HG02870 (cell line): ENCODE measurements around the gene WLS.

Source experiments
- ATAC-seq: cut with Tn5 transposase; IDR thresholded peaks from one replicate; pipeline ENCODE4 v1.9.1; 2021; ENCODE audit warnings: mild to moderate bottlenecking, moderate library complexity; ENCODE audit not compliant: unreplicated experiment

Gene WLS

DNA sequence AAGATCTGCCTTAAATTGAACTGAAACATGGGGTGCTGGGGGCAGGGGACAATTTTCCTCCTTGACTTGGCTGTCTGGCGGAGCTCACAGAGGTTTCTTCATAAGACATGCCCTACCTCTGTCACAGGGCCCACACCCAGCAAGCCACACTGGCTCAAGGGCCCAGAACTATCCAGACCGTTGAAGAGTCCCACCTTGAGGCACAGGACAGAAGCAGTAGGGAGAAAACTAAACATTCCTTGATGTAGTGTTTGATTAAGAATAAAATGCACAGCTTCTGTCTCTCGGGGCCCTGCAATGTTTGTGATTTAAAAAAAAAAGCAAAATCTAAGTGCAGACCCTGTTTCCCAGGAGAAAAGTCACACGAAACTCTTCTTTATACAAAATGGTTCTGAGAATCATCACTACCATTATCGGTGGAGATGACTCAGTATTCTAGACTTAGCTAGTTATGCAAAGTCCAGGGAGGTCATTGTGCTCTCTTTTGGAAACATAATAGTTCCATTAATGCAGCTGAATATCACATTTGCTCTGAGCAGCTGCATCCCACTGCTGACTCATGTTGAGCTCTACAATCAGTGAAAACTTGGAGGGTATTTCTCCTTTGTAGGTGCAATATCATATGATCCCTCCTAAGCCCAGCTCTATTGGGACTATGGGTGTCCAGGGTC lies 128.3 kb downstream of the WLS start:
- ATAC-seq, result no peak

DNA sequence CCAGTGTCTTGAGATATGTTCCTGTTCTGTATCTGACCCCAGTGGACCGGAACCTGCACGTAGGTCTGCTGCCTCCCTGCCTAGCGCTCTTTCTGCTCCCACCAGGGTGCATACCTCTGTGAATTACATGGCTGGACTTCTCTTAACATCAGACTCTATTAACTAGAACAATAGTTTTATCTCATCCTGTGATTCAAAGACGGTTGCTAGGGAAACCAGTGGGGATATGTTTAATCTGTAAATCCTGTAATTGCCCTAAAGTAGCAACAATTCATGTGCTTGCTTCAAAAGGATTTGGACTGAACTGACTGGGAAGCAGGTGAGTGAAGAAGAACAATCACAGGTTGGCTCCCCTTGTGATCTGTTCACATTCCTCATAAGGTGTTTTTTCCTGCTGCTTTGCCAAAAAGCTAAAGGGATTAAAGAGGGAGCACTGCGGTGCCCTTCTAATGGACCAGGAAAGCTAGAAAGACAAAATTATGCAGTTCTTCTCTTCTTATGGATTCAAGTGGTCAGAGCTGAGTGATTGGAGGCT lies 129.2 kb downstream of the WLS start:
- ATAC-seq, result no peak

- ATAC-seq, result no peak
Observed at GRCh38 chr1:68101829-68102228, 130.5 kb downstream of the WLS start.

GRCh38 chr1:68100571-68100970 lies 131.8 kb downstream of the WLS start:
- ATAC-seq, result no peak

DNA sequence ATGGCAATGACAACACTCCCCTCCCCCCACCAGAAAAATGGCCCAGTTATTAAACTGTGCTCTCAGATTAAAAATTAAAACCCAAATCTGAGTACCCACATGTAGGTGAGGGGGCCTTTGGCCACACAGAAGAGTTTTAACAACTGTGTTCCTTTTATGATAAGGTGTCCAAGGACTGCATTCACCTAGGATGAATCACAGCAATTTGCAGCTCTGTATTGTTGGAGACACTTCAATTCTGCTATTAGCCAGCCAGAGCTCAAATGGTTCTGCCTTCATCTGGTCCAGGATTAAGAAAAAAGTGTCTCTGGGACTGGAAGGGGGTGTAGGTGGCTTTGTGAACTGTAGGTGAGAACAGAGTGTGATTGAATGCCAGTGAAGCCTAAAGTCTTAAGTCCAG lies 138.6 kb downstream of the WLS start:
- ATAC-seq, result no peak

- no peak for ATAC-seq
Observed at GRCh38 chr1:68087184-68087583, 145.1 kb downstream of the WLS start.

DNA sequence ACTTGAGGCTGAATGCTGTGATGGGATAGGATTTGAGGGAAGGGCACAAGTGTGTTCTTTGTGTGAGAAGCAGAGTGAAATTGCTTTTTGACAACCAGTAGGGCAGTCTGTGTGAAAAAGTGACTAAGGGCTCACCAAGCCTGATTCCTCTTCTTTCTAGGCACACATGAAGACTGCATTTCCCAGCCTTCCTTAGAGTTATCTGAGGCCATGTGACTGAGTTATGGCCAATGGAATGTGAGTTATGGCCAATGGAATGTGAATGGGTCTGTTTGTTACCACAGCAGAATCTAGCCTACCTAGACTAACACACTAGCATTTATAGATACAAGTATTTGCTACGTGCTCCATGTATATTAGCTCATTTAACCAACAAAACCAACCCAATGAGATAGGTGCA lies 146.6 kb downstream of the WLS start:
- no peak for ATAC-seq

- no peak for ATAC-seq
Observed at GRCh38 chr1:68083686-68084085, 148.6 kb downstream of the WLS start.

GRCh38 chr1:68081775-68082283 lies 150.5 kb downstream of the WLS start:
- ATAC-seq, result no peak

DNA sequence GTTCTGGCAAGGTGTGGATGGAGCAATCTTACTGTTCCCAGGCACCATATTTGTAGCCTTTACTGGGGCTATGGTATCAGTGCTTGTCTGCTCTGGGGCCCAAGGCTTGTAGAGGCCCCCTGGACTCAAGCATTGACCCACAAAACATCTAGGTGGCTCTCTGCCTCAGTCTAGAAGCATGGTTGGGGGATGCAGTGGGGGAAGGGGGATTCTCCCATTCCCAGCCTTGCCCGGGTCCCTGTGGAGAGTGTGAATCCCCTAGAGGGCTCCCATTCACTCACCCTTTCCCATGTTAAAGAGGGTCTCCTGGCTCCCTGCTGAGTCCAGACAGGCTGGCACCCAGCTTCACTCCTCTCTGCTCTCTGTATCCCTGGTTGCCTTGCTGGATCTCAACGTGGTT lies 153.7 kb downstream of the WLS start:
- ATAC-seq, result no peak
